HFF-Myc (cell line): ENCODE measurements around the gene TNS1.
"Not testable (repeated sequence)": the region's sequence is repeated elsewhere in the genome, so short reads cannot be mapped to it uniquely, and the experiment has no call there.

Experiments
- DNase-seq: peaks from one replicate; pipeline ENCODE4 v3.0.0-alpha.2; 2011; ENCODE audit warnings: low read depth; ENCODE audit errors: extremely low read depth
- H3K4me3 ChIP-seq: replicated peaks from 2 replicates; pipeline ENCODE4 v1.5.1; 2011; ENCODE audit warnings: low read depth, mild to moderate bottlenecking, control low read depth, low read length
- CTCF ChIP-seq: IDR thresholded peaks from 2 replicates; pipeline ENCODE4 v1.5.1; 2012; ENCODE audit warnings: mild to moderate bottlenecking, low read depth, low read length, control low read depth; ENCODE audit errors: missing control alignments

TNS1 gene

GRCh38 chr2:218002845-218003180 lies at the start of gene TNS1:
TSS of gene TNS1 (minus strand) at chr2:218002995. CDS start at chr2:218002872, 123 bp downstream.
- DNase-seq: no peak
- peak within 1 kb of the TSS; percentile 80 for H3K4me3 ChIP-seq
- no peak for TF ChIP-seq CTCF

GRCh38 chr2:218051903-218052302 lies 49.1 kb upstream of the TNS1 start:
- DNase-seq: no peak
- no peak overlapping the region for H3K4me3 ChIP-seq
- no peak for TF ChIP-seq CTCF

DNA sequence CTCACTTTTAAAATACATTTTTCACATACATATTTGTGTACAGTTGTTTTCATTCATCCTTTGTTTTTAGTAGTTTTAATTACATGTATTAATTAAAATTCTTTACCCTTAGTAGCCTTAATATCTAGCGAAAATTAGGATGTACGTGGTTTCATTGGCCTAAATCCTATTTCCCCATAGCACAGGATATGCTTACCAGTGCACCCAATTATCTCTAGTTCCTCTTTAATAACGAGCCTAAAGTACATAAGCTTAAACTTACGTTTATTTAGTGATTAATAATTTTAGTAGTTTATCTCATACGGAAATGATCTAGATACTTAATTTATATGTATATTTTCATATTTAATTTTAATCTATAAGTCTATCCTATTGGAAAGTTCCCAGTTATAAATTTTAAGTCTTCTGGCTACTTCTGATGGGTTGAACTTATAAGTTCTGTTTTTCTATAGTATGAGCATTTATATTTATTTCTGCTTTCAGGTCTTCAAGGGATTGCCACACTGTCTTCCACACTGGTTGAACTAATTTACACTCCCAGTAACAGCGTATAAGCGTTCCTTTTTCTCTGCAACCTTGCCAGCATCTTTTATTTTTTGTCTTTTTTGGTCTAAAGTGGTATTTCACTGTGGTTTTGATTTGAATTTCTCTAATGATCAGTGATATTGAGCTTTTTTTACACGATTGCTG lies 44.9 kb upstream of the TNS1 start:
- TF ChIP-seq CTCF: no peak
- no peak for DNase-seq
- H3K4me3 ChIP-seq: no peak overlapping the region

- no peak for TF ChIP-seq CTCF
- H3K4me3 ChIP-seq: no peak overlapping the region
- DNase-seq: no peak
Observed at GRCh38 chr2:218046238-218046637, 43.4 kb upstream of the TNS1 start.

- H3K4me3 ChIP-seq, DNase-seq: not testable (repeated sequence)
Observed at GRCh38 chr2:218044599-218044998, 41.8 kb upstream of the TNS1 start.

GRCh38 chr2:218043701-218044109 lies 40.9 kb upstream of the TNS1 start:
- H3K4me3 ChIP-seq: no peak overlapping the region
- DNase-seq: no peak
- TF ChIP-seq CTCF: no peak

DNA sequence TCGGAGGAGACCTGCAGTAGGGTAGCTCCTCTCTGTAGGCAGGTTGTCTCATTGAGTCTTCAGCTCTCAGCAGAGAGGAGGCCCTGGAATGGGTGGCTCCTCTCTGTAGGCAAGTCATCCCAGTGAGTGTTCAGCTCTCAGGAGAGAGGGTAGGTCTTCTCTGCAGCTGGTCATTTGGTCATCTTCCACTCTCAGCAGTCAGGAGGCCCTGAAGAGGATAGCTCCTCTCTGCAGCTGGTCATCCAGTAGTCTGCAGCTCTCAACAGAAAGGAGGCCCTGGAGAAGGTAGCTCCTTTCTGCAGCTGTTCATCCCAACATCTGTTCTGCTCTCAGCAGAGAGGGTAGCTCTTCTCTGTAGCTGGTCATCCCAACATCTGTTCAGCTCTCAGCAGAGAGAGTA lies 40.3 kb upstream of the TNS1 start:
- no peak for TF ChIP-seq CTCF
- H3K4me3 ChIP-seq: no peak overlapping the region
- no peak for DNase-seq
